Frontal cortex (tissue), 4 donors: ENCODE results near the gene GBF1. TPM values are rescaled to one million over a fixed set of nuclear protein-coding genes. Genes with fewer than 3 reads are reported as not detected.
"Not testable (repeated sequence)": the region's sequence is repeated elsewhere in the genome, so short reads cannot be mapped to it uniquely, and the experiment has no call there.

ENCODE experiments used
- DNase-seq, 2 donors: peaks; one replicate each; pipeline ENCODE4 v3.0.0; 2012; ENCODE audit warnings: low spot score in 2 of 2
- FAIRE-seq: peaks from 2 replicates; lab custom pipeline; 2012; peaks lifted over from hg19 to GRCh38; lab: Jason Lieb, UNC
- total RNA-seq: library from RNA; depleted of rRNA; stranded (reverse); fragments of >200 nt; gene quantifications from one replicate; pipeline ENCODE4 v1.2.3, GENCODE V29; 2014
- donor health status: control.
- donor health status: control.
- donor health status: control.

The GBF1 gene, protein sequence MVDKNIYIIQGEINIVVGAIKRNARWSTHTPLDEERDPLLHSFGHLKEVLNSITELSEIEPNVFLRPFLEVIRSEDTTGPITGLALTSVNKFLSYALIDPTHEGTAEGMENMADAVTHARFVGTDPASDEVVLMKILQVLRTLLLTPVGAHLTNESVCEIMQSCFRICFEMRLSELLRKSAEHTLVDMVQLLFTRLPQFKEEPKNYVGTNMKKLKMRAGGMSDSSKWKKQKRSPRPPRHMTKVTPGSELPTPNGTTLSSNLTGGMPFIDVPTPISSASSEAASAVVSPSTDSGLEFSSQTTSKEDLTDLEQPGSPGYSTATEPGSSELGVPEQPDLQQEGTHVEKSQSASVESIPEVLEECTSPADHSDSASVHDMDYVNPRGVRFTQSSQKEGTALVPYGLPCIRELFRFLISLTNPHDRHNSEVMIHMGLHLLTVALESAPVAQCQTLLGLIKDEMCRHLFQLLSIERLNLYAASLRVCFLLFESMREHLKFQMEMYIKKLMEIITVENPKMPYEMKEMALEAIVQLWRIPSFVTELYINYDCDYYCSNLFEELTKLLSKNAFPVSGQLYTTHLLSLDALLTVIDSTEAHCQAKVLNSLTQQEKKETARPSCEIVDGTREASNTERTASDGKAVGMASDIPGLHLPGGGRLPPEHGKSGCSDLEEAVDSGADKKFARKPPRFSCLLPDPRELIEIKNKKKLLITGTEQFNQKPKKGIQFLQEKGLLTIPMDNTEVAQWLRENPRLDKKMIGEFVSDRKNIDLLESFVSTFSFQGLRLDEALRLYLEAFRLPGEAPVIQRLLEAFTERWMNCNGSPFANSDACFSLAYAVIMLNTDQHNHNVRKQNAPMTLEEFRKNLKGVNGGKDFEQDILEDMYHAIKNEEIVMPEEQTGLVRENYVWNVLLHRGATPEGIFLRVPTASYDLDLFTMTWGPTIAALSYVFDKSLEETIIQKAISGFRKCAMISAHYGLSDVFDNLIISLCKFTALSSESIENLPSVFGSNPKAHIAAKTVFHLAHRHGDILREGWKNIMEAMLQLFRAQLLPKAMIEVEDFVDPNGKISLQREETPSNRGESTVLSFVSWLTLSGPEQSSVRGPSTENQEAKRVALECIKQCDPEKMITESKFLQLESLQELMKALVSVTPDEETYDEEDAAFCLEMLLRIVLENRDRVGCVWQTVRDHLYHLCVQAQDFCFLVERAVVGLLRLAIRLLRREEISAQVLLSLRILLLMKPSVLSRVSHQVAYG (N-terminal part only)
- total RNA-seq = 14.7 TPM

DNA sequence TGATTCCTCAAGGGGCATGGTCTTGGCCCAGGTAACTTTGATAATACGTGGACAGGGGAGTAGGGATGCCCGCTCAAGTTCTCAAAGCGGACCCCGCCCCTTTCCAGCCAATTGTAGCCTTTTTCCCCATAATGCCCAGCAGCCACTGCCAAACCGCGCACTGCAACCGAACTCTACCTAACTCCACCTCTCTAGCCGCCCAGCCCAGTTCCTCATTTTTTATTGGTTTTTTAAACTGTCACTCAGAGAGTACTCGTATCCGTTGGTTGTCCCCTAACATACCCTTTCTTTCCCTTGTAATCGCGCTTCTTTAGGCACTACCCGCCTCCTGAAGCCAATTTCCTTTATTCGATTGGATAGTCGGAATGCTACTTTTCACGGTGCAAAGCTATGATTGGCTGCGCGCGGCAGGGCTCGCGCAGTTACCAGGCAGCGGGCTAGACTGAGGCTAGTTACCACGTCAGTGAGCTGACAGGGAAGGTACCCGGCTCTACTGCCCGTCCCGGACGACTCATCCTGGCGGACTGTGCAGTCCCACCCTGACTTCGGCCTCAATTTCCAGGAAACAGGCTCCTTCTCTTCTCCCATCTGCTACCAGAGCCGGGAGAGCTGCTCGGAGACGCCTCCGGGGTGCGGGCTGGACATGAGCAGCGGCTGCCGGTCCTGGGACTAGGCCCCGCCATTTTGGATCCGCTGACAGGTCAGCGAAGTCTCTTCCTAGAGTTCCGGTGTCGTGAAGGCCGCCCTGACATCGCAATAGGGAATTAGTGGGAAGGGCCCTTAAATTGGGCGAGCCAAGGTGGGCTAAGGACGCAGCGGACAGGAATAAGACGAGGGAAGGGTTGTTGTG is at the start of gene GBF1:
GBF1 (plus strand) TSS at position 451 of the 850 bp plus-strand sequence. CDS start 13,407 bp downstream, outside the sequence.
- FAIRE-seq = peak; percentile 99
- DNase-seq = peak; percentile 92 to 94

DNA sequence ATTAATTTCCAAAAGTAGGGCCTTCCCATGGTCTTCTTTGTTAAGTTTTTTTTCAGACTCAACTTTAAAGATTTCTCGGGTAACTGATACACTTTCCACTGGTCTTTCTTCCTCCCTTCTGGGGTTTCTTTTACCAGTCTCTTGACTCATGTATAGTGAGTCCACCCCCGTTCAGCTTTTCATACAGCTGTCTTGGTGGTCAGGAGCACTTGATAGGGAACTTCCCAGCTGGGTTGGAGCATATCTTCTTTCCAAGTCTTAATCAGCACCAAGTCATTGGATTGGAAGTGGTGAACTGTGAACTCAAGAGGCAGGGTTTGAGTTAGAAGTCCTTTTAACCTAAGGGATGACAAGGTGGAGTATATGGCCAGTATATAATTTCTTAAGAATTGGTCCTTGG is 48.4 kb upstream of the GBF1 start:
- no peak for DNase-seq
- no peak for FAIRE-seq

DNA sequence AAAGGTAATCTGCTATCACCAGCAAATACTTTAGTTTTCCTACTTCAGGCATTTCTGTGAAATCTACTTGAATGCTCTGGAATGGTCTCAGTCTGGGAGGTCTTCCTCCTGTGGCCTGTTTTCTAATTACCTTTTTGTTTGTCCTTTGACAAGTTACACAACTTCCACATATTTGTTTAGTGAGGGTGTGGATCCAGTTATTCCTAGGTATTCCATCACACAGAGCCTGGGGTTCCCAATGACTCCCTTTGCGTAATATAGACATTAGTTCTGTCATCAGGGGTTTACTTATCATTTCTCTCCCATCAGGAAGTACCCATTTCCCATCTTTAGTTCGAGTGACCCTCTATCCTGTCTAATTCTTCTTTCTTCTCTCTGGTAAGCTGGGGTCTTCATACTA is 47.3 kb upstream of the GBF1 start:
- FAIRE-seq = no peak
- no peak for DNase-seq

DNA sequence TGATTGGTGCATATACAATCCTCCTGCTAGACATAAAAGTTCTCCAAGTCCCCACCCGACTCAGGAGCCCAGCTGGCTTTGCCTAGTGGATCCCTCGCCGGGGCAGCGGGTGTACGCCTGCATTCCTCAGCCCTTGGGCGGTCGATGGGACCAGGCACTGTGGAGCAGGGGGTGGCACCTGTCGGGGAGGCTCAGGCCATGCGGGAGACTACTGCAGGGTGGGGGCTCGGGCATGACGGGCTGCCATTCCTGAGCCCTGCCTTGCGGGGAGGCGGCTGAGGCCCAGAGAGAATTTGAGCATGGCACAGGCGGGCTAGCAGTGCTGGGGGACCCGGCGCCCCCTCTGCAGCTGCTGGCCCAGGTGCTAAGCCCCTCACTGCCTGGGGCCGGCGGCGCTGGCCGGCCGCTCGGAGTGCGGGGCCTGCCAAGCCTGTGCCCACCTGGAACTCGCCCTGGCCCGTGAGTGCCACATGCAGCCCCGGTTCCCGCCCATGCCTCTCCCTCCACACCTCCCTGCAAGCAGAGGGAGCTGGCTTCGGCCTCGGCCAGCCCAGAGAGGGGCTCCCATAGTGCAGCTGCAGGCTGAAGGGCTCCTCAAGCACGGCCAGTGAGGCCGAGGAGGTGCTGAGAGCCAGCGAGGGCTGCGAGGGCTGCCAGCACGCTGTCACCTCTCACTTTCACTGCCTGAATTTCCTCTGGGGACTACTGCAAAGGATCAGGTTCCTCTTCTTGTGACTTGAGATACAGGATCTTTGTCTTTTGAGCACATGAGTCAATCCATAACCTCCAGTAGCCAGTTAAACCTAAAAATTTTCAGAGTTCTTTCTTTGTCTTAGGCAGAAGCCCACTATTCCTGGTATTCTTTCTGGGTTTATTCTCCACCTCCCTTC is 44.3 kb upstream of the GBF1 start:
- no peak for DNase-seq

DNA sequence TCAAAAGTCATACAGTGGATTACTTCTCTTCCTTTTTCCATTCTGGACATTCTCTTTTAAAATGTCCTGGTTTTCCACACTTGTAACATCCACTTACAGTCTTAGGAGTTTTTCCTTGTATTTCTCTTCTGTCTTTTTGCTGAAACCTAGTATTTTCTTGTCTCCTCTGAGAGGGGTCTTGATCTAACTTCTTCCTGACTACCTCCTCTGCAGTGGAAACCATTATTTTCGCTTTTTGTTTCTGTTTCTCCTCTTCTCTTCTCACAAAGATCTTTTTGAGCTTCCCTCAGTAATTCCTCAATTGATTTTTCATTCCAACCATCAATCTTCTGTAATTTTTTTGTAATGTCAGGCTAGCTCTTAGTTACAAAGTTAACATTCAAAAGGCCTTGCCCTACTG is 42.9 kb upstream of the GBF1 start:
- DNase-seq (no peak), FAIRE-seq (no peak)

More for the DNA sequence above, 44.3 kb upstream of the GBF1 start:
- no peak for FAIRE-seq

DNA sequence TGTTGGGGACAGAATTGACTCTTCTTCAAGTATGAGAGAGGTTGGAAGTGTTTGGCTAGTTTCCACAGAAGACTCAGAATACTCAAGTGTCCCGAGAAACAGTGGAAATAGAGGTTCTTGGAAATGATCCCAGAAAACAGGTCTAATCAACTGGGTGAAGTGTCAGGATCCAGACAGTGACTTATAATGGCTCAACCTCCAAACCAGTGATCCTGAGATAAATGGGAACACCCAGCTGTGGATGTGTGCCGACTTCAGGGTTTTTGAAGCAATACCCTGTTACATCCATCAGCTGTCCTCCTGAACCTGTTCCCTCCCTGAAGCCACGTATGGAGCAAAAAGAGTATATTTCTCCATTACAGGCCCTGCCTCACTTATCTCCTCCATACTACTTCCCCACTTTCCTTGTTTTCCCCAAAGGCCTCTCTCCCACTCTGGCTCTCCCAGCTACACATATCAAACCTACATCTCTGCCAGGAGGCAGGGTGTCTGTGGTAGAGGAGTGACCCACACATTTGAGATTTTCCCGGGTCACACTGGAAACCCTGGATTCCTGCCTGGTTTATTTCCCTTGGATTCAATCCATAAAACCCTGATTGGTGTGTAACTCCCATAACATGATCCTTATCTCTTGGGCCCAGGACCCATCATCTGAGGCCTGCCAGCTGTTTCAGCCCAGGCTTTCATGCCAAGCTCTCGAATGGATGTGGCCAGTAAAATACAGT is 36.9 kb upstream of the GBF1 start:
- DNase-seq = no peak
- FAIRE-seq = no peak

DNA sequence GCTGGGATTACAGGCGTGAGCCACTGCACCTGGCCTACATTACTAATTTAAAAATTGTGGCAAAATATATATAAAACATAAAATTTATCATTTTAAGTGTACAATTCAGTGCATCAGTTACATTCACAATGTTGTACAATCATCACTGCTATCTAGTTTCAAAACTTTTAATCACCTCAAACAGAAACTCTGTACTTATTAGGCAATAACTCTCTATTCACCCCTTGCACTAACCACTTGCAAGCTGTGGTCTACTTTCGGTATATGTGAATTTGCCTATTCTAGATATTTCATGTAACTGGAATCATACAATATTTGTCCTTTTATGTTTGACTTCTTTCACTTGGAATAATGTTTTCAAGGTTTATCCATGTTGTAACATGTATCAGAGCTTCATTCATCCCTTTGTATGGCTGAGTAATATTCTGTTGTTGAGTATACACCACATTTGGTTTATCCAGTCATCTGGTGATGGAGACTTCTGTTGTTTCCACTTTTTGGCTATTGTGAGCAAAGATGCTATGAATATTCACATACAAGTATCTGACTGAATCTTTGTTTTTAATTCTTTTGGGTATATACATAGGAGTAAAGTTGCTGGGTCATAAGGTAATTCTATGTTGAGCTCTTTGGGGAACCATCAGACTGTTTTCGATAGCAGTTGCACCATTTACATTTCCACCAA is 33.6 kb upstream of the GBF1 start:
- no peak for FAIRE-seq
- no peak for DNase-seq

DNA sequence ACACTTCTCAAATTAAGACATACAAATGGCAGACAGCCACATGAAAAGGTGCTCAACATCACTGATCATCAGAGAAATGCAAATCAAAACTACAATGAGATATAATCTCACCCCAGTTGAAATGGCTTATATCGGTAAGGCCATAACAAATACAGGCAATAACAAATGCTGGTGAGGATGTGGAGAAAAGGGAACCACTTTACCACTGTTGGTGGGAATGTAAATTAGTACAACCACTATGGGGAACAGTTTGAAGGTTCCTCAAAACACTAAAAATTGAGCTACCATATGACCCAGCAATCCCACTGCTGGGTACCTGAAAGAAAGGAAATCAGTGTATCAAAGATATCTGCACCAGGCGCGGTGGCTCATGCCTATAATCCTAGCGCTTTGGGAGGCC is 31.7 kb upstream of the GBF1 start:
- not testable (repeated sequence) for FAIRE-seq, DNase-seq

DNA sequence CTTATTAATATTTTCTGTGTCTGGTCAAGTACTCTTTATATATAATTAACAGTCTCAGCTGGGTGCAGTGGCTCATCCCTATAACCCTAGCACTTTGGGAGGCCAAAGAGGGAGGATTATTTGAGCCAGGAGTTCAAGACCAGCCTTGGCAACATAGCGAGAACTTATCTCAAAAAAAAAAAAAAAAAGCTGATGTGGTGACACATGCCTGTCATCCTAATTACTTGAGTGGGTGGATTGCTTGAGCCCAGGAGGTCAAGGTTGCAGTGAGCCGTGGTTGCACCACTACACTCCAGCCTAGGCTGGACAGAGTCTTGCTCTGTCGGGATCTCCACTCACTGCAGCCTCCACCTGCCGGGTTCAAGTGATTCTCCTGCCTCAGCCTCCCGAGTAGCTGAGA is 26.0 kb upstream of the GBF1 start:
- DNase-seq (no peak), FAIRE-seq (no peak)

DNA sequence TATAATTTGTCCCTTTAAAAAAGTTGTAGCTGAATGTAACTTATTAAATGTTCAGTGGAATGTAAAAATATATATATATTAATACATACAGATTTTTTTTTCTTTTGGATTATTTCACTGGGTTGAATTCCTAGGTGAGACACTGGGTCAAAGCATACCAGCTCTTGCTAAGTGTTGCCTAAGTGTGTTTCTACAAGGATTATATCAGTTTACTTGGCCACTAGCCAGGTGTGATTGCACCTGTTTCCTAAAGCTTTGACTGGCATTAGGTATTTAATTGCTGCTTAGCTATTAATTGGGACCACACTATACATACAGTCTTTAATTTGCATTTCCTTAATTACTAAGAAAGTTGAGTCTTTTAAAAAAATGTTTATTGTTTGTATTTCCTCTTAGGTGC is 24.7 kb upstream of the GBF1 start:
- no peak for DNase-seq
- no peak for FAIRE-seq

DNA sequence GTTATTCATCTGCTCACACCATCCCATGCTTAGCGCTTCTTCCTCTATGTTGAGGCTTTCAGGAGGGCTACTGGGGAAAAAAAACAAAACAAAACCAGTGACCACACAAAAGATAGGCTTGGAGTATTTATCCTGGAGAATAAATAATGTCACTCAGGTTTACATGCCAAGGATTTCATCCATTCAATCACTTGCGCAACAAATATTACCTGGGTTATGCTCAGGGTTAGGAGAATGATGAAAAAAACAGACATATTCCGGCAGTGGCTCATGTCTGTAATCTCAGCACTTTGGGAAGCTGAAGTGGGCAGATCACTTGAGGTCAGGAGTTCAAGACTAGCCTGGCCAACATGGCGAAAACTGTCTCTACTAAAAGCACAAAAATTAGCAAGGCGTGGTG is 22.5 kb upstream of the GBF1 start:
- DNase-seq (no peak), FAIRE-seq (no peak)

DNA sequence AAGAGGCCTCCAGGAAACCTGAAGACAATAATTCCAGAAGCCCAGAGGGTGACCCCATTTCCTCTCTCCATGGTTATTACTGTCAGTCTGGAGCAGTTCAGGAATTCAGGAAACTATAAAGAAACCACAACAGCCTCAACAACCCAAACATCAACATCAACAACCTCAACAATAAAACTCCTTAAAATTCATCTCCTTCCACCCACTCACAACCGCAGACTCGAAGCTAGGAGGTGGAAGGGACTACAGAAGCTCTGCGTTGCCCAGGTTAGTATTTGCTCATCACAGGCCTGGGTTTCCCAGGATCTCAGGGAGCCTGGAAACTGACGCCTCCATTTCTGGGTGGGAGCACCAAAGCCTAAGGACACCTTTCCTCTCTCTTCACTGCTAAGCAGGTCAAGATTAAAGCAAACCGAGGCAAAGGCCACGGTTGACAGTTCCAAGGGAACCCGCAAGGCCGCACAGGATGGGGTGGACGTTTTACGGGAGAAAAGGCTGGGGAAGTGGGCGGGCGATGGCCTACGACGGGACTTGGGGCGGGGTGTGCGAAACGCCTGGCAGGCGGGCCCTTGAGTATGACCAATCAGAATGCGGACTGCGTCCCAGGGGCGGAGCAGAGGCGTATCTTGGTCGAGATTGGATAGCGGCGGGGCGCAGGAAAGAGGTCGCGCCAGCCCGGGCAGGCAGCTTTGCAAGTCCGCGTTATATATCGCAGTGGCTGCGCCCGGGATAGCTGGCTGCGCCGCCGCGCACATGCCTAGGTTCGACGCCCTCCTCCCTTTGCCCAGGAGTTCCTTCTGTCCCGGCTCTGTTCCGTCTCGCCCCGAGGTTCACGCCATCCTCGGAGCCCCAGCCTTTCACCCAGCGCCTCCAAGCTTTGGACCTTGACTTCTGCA is 19.4 kb upstream of the GBF1 start, which contains the start of gene ELOVL3:
ELOVL3 (plus strand) TSS at position 654 of the 896 bp plus-strand sequence. CDS start 250 bp downstream, outside the sequence.
- FAIRE-seq (no peak), DNase-seq (peak; percentile 88 to 96)

DNA sequence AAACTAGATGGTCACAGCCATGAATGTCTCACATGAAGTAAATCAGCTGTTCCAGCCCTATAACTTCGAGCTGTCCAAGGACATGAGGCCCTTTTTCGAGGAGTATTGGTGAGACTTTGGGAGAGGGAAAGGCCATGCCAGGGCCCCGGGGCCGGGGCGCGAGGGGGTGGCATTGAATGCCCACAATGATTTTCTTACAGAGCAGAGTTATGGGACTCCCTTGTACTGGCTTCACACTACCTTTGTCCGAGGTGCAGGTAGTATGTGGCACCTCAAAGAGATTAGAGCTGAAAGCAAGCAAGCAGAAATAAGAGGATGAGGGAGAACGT is 18.8 kb upstream of the GBF1 start:
- FAIRE-seq = no peak
- DNase-seq = no peak

DNA sequence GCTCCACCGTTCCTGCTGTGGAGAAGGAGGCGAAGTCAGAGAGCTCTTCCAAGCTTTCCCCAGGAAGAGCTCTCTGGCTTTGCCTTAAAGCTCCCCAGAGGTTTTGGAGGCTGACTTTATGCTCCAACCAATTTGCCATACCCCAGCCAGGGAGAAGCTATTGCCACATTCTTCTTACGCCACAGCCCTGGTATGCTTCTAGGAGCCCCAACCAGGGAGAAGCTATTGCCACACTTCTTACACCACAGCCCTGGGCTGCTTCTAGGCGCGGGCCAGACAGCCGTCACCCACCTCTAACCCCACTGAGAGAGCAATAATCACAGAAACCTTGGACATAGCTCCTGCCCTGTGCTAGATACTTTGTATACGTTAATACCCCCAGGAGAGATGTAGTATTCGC is 18.3 kb upstream of the GBF1 start:
- DNase-seq (no peak), FAIRE-seq (no peak)

DNA sequence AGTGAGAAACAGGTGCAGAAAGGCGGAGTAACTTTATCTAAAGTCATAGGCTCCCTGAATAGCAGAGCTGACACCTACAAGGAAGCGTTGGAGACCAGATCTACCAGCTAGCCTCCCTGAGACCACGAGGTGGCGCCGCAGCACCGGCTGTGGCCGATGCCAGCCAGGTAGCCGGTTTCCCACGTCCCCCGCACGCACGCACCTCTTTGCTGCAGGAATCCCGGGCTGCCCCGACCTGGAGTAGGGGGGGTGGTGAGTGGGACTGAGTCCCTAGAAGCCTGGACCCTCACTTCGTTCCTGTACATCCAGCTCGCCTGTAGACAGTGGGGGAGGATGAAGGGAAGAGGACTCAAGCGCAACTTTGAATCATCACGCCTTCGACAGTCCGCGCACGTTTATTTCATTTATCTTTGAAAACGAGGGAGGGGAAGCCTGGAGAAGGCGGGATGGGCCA is 15.5 kb upstream of the GBF1 start:
- DNase-seq (peak; percentile 85 to 89), FAIRE-seq (no peak)

DNA sequence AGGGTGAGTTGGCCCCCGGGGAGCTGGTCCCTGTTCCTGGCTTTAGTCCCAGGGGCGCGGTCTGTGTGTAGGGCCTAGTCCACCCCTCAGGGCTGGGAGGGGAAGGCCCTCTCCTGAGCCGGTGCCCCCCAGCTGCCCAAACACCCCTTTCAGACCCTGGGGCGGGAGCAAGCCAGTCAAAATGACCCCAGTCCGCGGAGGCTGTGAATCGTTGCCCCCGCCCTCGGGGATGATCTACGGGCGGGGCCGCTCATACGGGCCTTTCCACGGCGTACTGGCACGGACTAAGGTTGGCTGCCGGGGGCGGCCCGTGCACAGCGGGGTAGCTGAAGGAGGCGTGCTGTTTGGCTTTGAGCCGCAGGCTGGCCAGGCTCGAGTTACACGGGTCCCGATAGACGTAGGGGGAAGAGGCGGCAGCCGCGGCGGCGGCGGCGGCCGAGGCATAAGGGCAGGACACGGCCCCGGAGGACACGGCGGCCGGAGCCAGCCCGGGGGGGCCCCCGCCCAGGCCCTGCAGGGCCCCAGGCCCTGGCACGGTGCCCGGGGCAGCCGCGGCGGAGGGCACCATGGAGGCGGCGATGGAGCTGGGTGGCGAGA is 15.0 kb upstream of the GBF1 start:
- DNase-seq (peak; percentile 34 to 49), FAIRE-seq (no peak)
